ENCODE data around the gene SLC26A11. TPM values are rescaled to one million over a fixed set of nuclear protein-coding genes. Genes with fewer than 3 reads are reported as not detected.

Gene SLC26A11
- total and polyA plus RNA-seq, 2 of the 13 experiments (the other 11 are each of a cell fraction or from before 2014, with no cell fraction given), result 8.7 to 13.2 TPM

- TF ChIP-seq, protein P1, sequence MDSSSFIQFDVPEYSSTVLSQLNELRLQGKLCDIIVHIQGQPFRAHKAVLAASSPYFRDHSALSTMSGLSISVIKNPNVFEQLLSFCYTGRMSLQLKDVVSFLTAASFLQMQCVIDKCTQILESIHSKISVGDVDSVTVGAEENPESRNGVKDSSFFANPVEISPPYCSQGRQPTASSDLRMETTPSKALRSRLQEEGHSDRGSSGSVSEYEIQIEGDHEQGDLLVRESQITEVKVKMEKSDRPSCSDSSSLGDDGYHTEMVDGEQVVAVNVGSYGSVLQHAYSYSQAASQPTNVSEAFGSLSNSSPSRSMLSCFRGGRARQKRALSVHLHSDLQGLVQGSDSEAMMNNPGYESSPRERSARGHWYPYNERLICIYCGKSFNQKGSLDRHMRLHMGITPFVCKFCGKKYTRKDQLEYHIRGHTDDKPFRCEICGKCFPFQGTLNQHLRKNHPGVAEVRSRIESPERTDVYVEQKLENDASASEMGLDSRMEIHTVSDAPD (CRISPR knock-in tag; IDR thresholded peaks at IDR 0.05), result no peak
- TF ChIP-seq DPF2 (CRISPR knock-in tag; IDR thresholded peaks at IDR 0.05; ENCODE audit: borderline replicate concordance, low read depth) (no peak), ZKSCAN5 (CRISPR knock-in tag; IDR thresholded peaks at IDR 0.05) (no peak), SP5 (CRISPR knock-in tag; IDR thresholded peaks at IDR 0.05; ENCODE audit: borderline replicate concordance, low read depth) (peak; percentile 74), SMYD3 (CRISPR knock-in tag; IDR thresholded peaks at IDR 0.05) (no peak), SKI (IDR thresholded peaks at IDR 0.05; ENCODE audit: partially characterized antibody) (peak; percentile 99), ATF1 (CRISPR knock-in tag; IDR thresholded peaks at IDR 0.05) (no peak), TCF7 (IDR thresholded peaks at IDR 0.05; ENCODE audit: low read depth) (no peak), TEAD3 (CRISPR knock-in tag; optimal IDR thresholded peaks at IDR 0.05; ENCODE audit: borderline replicate concordance) (no peak), ZNF326 (CRISPR knock-in tag; IDR thresholded peaks at IDR 0.05; ENCODE audit: borderline replicate concordance) (no peak), ZNF44 (CRISPR knock-in tag; IDR thresholded peaks at IDR 0.05) (no peak), ZSCAN29 (CRISPR knock-in tag; conservative IDR thresholded peaks at IDR 0.05) (no peak), PITX1 (CRISPR knock-in tag; IDR thresholded peaks at IDR 0.05) (peak; percentile 39), MLXIP (CRISPR knock-in tag; IDR thresholded peaks at IDR 0.05; ENCODE audit: borderline replicate concordance) (no peak)
- TF ChIP-seq, protein P2, sequence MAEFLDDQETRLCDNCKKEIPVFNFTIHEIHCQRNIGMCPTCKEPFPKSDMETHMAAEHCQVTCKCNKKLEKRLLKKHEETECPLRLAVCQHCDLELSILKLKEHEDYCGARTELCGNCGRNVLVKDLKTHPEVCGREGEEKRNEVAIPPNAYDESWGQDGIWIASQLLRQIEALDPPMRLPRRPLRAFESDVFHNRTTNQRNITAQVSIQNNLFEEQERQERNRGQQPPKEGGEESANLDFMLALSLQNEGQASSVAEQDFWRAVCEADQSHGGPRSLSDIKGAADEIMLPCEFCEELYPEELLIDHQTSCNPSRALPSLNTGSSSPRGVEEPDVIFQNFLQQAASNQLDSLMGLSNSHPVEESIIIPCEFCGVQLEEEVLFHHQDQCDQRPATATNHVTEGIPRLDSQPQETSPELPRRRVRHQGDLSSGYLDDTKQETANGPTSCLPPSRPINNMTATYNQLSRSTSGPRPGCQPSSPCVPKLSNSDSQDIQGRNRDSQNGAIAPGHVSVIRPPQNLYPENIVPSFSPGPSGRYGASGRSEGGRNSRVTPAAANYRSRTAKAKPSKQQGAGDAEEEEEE (CRISPR knock-in tag; IDR thresholded peaks at IDR 0.05; ENCODE audit: borderline replicate concordance), result no peak
- TF ChIP-seq, protein P3, sequence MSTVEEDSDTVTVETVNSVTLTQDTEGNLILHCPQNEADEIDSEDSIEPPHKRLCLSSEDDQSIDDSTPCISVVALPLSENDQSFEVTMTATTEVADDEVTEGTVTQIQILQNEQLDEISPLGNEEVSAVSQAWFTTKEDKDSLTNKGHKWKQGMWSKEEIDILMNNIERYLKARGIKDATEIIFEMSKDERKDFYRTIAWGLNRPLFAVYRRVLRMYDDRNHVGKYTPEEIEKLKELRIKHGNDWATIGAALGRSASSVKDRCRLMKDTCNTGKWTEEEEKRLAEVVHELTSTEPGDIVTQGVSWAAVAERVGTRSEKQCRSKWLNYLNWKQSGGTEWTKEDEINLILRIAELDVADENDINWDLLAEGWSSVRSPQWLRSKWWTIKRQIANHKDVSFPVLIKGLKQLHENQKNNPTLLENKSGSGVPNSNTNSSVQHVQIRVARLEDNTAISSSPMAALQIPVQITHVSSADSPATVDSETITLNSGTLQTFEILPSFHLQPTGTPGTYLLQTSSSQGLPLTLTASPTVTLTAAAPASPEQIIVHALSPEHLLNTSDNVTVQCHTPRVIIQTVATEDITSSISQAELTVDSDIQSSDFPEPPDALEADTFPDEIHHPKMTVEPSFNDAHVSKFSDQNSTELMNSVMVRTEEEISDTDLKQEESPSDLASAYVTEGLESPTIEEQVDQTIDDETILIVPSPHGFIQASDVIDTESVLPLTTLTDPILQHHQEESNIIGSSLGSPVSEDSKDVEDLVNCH (CRISPR knock-in tag; IDR thresholded peaks at IDR 0.05), result no peak
- TF ChIP-seq, protein P4, sequence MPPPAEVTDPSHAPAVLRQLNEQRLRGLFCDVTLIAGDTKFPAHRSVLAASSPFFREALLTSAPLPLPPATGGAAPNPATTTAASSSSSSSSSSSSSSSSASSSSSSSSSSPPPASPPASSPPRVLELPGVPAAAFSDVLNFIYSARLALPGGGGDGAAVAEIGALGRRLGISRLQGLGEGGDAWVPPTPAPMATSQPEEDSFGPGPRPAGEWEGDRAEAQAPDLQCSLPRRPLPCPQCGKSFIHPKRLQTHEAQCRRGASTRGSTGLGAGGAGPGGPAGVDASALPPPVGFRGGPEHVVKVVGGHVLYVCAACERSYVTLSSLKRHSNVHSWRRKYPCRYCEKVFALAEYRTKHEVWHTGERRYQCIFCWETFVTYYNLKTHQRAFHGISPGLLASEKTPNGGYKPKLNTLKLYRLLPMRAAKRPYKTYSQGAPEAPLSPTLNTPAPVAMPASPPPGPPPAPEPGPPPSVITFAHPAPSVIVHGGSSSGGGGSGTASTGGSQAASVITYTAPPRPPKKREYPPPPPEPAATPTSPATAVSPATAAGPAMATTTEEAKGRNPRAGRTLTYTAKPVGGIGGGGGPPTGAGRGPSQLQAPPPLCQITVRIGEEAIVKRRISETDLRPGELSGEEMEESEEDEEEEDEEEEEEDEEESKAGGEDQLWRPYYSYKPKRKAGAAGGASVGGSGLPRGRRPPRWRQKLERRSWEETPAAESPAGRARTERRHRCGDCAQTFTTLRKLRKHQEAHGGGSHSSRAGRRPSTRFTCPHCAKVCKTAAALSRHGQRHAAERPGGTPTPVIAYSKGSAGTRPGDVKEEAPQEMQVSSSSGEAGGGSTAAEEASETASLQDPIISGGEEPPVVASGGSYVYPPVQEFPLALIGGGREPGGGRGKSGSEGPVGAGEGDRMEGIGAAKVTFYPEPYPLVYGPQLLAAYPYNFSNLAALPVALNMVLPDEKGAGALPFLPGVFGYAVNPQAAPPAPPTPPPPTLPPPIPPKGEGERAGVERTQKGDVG (CRISPR knock-in tag; IDR thresholded peaks at IDR 0.05; ENCODE audit: borderline replicate concordance), result 0 out of 2 replicates have a peak, but pooled peaks have one; percentile 67
Observed at GRCh38 chr17:80195671-80196529, 24.3 kb upstream of the SLC26A11 start (continued).

Data from HepG2 (cell line).